Body of pancreas (tissue), 4 donors: ENCODE results near the gene HECTD2. TPM values are rescaled to one million over a fixed set of nuclear protein-coding genes. Genes with fewer than 3 reads are reported as not detected.
"Not testable (repeated sequence)": the region's sequence is repeated elsewhere in the genome, so short reads cannot be mapped to it uniquely, and the experiment has no call there.

Experiments used
- ATAC-seq: fragments of 150-250 bp; one replicate; pipeline ENCODE4 v1.9.1; 2016
- DNase-seq, 4 donors: peaks; one replicate each; pipeline ENCODE4 v3.0.0-alpha.2; 2019
- H3K27ac ChIP-seq, 4 donors: fragments of 200-600 bp; sonication (generic); 1 replicate in 3 of 4; 2 replicates in 1 of 4; pipeline versions ENCODE4 v1.5.1 to v1.6.1; 2016 to 2019; ENCODE audit warnings: mild to moderate bottlenecking in 1 of 4, mixed read lengths in 1 of 4, moderate library complexity in 1 of 4
- H3K27me3 ChIP-seq, 2 donors: fragments of 200-600 bp; sonication (generic); one replicate each; pipeline ENCODE4 v1.6.0; 2016; ENCODE audit warnings: mild to moderate bottlenecking in 1 of 2
- H3K36me3 ChIP-seq, 2 donors: fragments of 200-600 bp; sonication (generic); replicated peaks in 1 of 2; 2 replicates each; pipeline ENCODE4 v1.5.1; 2016; ENCODE audit warnings: low read depth in 2 of 2; ENCODE audit not compliant: insufficient read depth in 1 of 2
- H3K4me1 ChIP-seq: fragments of 200-600 bp; sonication (generic); one replicate; pipeline ENCODE4 v1.6.0; 2016
- H3K4me3 ChIP-seq, 2 donors: fragments of 200-600 bp; sonication (generic); 1 replicate in 1 of 2; 2 replicates in 1 of 2; pipeline ENCODE4 v1.5.1; 2016 to 2019
- H3K9me3 ChIP-seq, 3 donors: fragments of 200-600 bp; sonication (generic); 1 replicate in 2 of 3; 2 replicates in 1 of 3; pipeline ENCODE4 v1.5.1; 2016
- CTCF ChIP-seq, 7 experiments: fragments of 450-650 bp in 4 of 7; fragments of 200-600 bp in 3 of 7; sonication (generic) in 3 of 7; IDR thresholded peaks; one replicate each; pipeline ENCODE4 v1.5.1; 2016 to 2019; ENCODE audit warnings: antibody characterized with exemption in 7 of 7
- POLR2A ChIP-seq, 3 donors: fragments of 450-650 bp; IDR thresholded peaks; one replicate each; pipeline ENCODE4 v1.6.1; 2016; ENCODE audit warnings: antibody characterized with exemption in 3 of 3, mild to moderate bottlenecking in 2 of 3
- WGBS, 2 donors: methylation state at CpG; one replicate each; pipeline ENCODE4 v1.1.5; 2017; 5-methylcytosine and 5-hydroxymethylcytosine counted together
- intact Hi-C: fragments of 100-400 bp; cut with DNase I; formaldehyde crosslinking; loops from one replicate; pipeline ENCODE4 v1.15.1; 2023
- total RNA-seq, 2 donors: library from RNA; depleted of rRNA; stranded (reverse); fragments of >200 nt; gene quantifications; one replicate each; pipeline ENCODE4 v1.1.0, GENCODE V29; 2016

Gene HECTD2
- total RNA-seq, 2 donors from 2014 or later = 10.2 to 13.0 TPM

- Histone ChIP-seq H3K4me3 (no peak overlapping the region), H3K36me3 (no peaks in the 10 kb centered on the region), H3K4me1 (peaks cover 60% of the 10 kb centered on the region), H3K9me3 (no peaks in the 10 kb centered on the region), H3K27me3 (no peaks in the 10 kb centered on the region), H3K27ac (no peak overlapping the region)
- no peak for ATAC-seq
- intact Hi-C loops = no loop called here
- WGBS, 2 donors = 64 to 69% methylated on average over 4 of the region's 4 CpGs
- TF ChIP-seq CTCF (IDR thresholded peaks at IDR 0.05) (no peak), POLR2A (IDR thresholded peaks at IDR 0.05) (no peak)
- DNase-seq = peak in 3 of 4 donors; percentile 30 to 37 (median 30)
Observed at GRCh38 chr10:91525896-91526712, 116.0 kb downstream of the HECTD2 start.

DNA sequence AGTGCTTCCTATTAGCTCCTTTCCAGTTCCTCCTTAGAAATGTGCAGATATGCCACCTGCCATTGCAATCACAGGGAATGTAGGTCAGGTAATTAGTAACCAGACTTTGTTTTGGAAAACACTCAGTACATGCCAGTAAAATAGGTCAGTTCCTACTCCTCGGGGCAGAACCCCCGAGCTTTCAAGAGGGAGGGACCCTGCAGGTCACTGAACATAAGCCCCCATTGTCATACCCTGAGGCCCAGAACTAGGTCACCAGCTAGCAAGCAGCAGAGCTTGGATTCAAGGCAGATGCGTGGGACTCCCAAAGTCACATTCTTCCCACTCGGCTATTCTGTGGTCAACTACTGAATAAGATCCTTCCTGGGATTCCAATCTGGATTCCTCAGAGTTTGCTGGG lies 117.9 kb downstream of the HECTD2 start:
- no peak for TF ChIP-seq CTCF (IDR thresholded peaks at IDR 0.05)
- peak in 1 of 3 donors; percentile 14 for TF ChIP-seq POLR2A (IDR thresholded peaks at IDR 0.05)
- Histone ChIP-seq H3K9me3 (no peaks in the 10 kb centered on the region), H3K4me3 (no peak overlapping the region), H3K36me3 (no peaks in the 10 kb centered on the region), H3K4me1 (peaks cover 50% of the 10 kb centered on the region), H3K27ac (peak overlapping the region; percentile 63 to 84 (median 73)), H3K27me3 (no peaks in the 10 kb centered on the region)
- 24 to 32% methylated on average over 3 to 4 of the region's 4 CpGs for WGBS, 2 donors
- intact Hi-C loops = no loop called here
- DNase-seq (peak; percentile 45 to 78 (median 58)), ATAC-seq (peak; percentile 94)

DNA sequence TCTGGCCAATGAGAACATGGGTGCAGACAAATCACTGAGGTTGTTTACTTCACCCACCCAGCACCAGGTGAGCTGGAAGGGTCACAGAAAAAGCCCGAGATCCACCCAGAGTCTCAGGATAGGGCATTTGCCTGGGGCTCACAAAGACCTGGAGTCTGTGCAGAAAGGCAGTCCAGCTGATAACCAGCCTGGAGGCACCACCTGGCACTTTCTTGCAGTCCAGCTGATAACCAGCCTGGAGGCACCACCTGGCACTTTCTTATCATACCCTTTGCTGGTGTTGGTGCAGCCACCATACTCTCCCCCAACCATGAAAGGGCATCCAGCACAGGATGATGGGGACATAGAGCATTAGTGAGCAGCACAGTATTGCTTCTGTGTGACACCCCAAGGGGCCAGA lies 118.6 kb downstream of the HECTD2 start:
- intact Hi-C loops = no loop called here
- H3K27me3 ChIP-seq = no peaks in the 10 kb centered on the region
- no peaks in the 10 kb centered on the region for H3K36me3 ChIP-seq
- 22 to 38% methylated on average over 1 of the region's 1 CpG for WGBS, 2 donors
- H3K4me1 ChIP-seq = peaks cover 50% of the 10 kb centered on the region
- no peaks in the 10 kb centered on the region for H3K9me3 ChIP-seq
- TF ChIP-seq CTCF (IDR thresholded peaks at IDR 0.05) (no peak), POLR2A (IDR thresholded peaks at IDR 0.05) (no peak)
- ATAC-seq (peak; percentile 70), DNase-seq (peak; percentile 50 to 77 (median 61))
- peak overlapping the region; percentile 63 to 84 (median 73) for H3K27ac ChIP-seq
- no peak overlapping the region for H3K4me3 ChIP-seq

DNA sequence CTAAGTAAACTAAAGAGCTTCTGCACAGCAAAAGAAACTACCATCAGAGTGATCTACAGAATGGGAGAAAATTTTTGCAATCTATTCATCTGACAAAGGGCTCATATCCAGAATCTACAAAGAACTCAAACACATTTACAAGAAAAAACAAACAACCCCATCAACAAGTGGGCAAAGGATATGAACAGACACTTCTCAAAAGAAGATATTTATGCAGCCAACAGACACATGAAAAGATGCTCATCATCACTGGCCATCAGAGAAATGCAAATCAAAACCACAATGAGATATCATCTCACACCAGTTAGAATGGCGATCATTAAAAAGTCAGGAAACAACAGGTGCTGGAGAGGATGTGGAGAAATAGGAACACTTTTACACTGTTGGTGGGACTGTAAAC lies 124.6 kb downstream of the HECTD2 start:
- intact Hi-C loops, H3K27me3 ChIP-seq, H3K4me3 ChIP-seq, DNase-seq, H3K9me3 ChIP-seq, H3K27ac ChIP-seq, H3K36me3 ChIP-seq, H3K4me1 ChIP-seq, ATAC-seq: not testable (repeated sequence)
- no CpG with 5 or more reads among the region's 1 CpG for WGBS, 2 donors

DNA sequence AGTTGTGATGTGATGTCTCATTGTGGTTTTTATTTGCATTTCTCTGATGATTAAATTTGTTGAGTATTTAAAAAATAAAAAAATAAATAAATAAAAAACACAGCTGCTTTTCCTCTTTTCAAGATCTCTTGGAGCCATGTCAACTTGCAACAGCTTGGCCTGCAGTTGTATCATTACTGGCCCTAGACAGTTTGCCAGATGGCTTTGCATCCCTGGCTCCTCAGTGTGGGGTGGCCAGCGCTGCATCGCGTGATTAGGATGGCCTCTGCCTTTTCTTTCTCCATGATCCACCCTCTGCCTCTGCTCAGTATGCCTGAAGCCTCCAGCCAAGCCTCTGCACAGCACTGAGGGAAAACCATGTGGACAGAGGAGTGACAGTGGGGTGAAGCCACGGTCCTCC lies 126.0 kb downstream of the HECTD2 start:
- H3K27me3 ChIP-seq = no peaks in the 10 kb centered on the region
- no peak overlapping the region for H3K27ac ChIP-seq
- no peaks in the 10 kb centered on the region for H3K9me3 ChIP-seq
- 86% methylated on average over 4 of the region's 4 CpGs for WGBS, 2 donors
- no peak for TF ChIP-seq POLR2A (IDR thresholded peaks at IDR 0.05)
- no peak for TF ChIP-seq CTCF (IDR thresholded peaks at IDR 0.05)
- DNase-seq = peak in 2 of 4 donors; percentile 27 to 46
- peak; percentile 27 for ATAC-seq
- H3K4me1 ChIP-seq = no peaks in the 10 kb centered on the region
- no peaks in the 10 kb centered on the region for H3K36me3 ChIP-seq
- no peak overlapping the region for H3K4me3 ChIP-seq
- intact Hi-C loops = no loop called here
